ENCODE data around the gene MAGEC3. TPM values are rescaled to one million over a fixed set of nuclear protein-coding genes. Genes with fewer than 3 reads are reported as not detected.
"Not testable (repeated sequence)": the region's sequence is repeated elsewhere in the genome, so short reads cannot be mapped to it uniquely, and the experiment has no call there.

The MAGEC3 gene
- total and polyA plus RNA-seq, 4 experiments from 2014 or later = not detected

DNA sequence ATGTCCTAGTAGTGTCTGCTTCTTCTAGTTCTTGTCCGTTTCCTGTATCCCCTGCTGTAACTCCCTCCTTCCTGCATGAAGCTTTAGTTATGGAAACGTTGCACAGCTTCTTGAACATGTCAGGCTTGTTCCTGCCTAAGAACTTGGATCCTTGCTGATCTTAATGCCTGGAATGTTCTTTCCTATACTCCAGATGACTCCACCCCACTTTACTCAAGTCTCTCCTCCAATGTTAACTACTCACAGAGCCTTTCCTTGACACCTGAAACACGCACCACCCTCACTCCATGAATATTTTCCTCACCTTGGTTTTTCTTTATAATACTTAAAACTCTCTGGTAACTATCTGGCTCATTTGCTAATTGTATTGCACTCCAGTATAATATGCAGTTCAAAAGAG lies 19.4 kb downstream of the MAGEC3 start:
- no peaks in the 10 kb centered on the region for H3K36me3 Mint-ChIP-seq
- no peaks in the 10 kb centered on the region for H3K27me3 Mint-ChIP-seq
- Histone ChIP-seq H3K9me3 (ENCODE audit: control insufficient read depth in 1 of 2, low read length in 2 of 2) (no peaks in the 10 kb centered on the region), H3K4me3 (ENCODE audit: low read length in 2 of 2) (no peak overlapping the region), H3K36me3 (ENCODE audit: insufficient read depth, low read length) (no peaks in the 10 kb centered on the region), H3K4me1 (ENCODE audit: insufficient read depth, low read length) (no peaks in the 10 kb centered on the region), H3K27ac (ENCODE audit: low read depth, low read length) (no peak overlapping the region), H3K27me3 (ENCODE audit: insufficient read depth, low read length) (no peaks in the 10 kb centered on the region)
- POLR2A ChIA-PET (ENCODE audit: partially characterized antibody) = no interaction called here
- peaks cover 0 to 4% (median 0%) of the 10 kb centered on the region in 8 donors for H3K9me3 Mint-ChIP-seq
- intact Hi-C loops (cut with micrococcal nuclease) = no loop called here
- DNase-seq = no peak
- CTCF ChIA-PET (ENCODE audit: partially characterized antibody) = no interaction called here
- no peaks in the 10 kb centered on the region for H3K4me1 Mint-ChIP-seq
- H3K27ac Mint-ChIP-seq = no peak overlapping the region
- no peak overlapping the region for H3K4me3 Mint-ChIP-seq

DNA sequence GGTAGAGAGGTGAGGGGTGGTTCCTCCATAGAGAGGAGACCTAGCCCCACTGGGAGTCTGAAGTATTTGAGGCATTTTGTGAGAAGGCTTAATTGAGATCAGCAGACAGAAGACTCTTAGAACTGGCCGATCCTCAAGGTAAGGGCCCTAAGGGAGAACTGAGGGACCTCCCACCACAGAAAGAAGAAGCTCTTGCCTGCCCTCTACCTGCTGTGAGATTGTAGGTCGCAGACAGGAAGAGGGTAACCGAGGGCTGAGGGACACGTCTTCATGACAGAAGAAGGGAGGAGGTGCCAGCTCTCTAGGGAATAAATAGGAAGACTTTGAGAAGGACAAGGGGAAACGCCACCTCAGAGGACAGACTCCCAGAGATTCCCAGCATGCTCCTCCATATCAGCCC lies 41.5 kb downstream of the MAGEC3 start:
- ChIA-PET CTCF (ENCODE audit: partially characterized antibody) (no interaction called here), POLR2A (ENCODE audit: partially characterized antibody) (no interaction called here)
- Mint-ChIP-seq H3K36me3 (no peaks in the 10 kb centered on the region), H3K27ac (no peak overlapping the region), H3K27me3 (no peaks in the 10 kb centered on the region), H3K4me1 (no peaks in the 10 kb centered on the region), H3K4me3 (no peak overlapping the region), H3K9me3 (peaks cover 0 to 2% (median 0%) of the 10 kb centered on the region in 8 donors)
- no peaks in the 10 kb centered on the region for H3K36me3 ChIP-seq (ENCODE audit: insufficient read depth, low read length)
- intact Hi-C loops (cut with micrococcal nuclease) = no loop called here
- no peaks in the 10 kb centered on the region for H3K9me3 ChIP-seq (ENCODE audit: control insufficient read depth in 1 of 2, low read length in 2 of 2)
- H3K4me1 ChIP-seq (ENCODE audit: insufficient read depth, low read length) = no peaks in the 10 kb centered on the region
- H3K27me3 ChIP-seq (ENCODE audit: insufficient read depth, low read length) = no peaks in the 10 kb centered on the region
- H3K4me3 ChIP-seq (ENCODE audit: low read length in 2 of 2) = no peak overlapping the region
- no peak overlapping the region for H3K27ac ChIP-seq (ENCODE audit: low read depth, low read length)
- no peak for DNase-seq

DNA sequence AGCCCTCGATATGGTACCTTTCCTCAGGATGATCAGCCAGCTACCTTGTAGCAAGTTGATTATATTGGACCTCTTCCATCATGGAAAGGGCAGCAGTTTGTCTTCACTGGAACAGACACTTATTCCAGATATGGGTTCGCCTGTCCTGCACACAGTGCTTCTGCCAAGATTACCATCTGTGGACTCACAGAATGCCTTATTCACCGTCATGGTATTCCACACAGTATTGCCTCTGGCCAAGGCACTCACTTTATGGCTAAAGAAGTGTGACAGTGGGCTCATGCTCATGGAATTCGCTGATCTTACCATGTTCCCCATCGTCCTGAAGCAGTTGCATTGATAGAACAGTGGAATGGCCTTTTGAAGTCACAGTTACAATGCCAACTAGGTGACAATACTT lies 50.7 kb downstream of the MAGEC3 start:
- POLR2A ChIA-PET (ENCODE audit: partially characterized antibody); intact Hi-C loops (cut with micrococcal nuclease); H3K27ac ChIP-seq (ENCODE audit: low read depth, low read length); H3K4me1 ChIP-seq (ENCODE audit: insufficient read depth, low read length); H3K4me3 Mint-ChIP-seq; H3K27me3 Mint-ChIP-seq; H3K4me1 Mint-ChIP-seq; H3K36me3 Mint-ChIP-seq; H3K4me3 ChIP-seq (ENCODE audit: low read length in 2 of 2); H3K27ac Mint-ChIP-seq; CTCF ChIA-PET (ENCODE audit: partially characterized antibody); H3K36me3 ChIP-seq (ENCODE audit: insufficient read depth, low read length); DNase-seq; H3K9me3 Mint-ChIP-seq; H3K9me3 ChIP-seq (ENCODE audit: control insufficient read depth in 1 of 2, low read length in 2 of 2); H3K27me3 ChIP-seq (ENCODE audit: insufficient read depth, low read length): not testable (repeated sequence)

DNA sequence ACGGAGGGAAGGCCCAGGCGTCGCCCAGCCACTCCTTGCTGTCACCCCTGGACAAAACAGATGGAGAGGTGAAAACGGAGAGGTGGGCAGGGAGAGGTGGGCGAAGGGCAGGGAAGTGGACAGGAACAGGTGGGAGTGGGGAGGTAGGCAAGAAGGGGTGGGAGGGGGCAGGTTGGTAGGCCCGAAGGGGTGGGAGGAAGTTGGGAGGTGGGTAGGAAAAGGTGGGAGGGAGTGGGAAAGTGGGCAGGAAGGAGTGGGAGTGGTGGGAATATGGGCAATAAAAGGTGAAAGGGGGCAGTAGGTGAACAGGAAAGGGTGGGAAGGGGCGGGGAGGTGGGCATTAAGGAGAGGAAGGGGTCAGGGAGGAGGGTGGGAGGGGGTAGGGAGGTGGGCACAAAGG lies 56.6 kb downstream of the MAGEC3 start:
- no peak overlapping the region for H3K27ac ChIP-seq (ENCODE audit: low read depth, low read length)
- H3K27me3 ChIP-seq (ENCODE audit: insufficient read depth, low read length) = no peaks in the 10 kb centered on the region
- no peaks in the 10 kb centered on the region for H3K36me3 Mint-ChIP-seq
- H3K27ac Mint-ChIP-seq = no peak overlapping the region
- H3K9me3 Mint-ChIP-seq = peaks cover 0 to 7% (median 0%) of the 10 kb centered on the region in 8 donors
- CTCF ChIA-PET (ENCODE audit: partially characterized antibody) = no interaction called here
- H3K36me3 ChIP-seq (ENCODE audit: insufficient read depth, low read length) = no peaks in the 10 kb centered on the region
- no peaks in the 10 kb centered on the region for H3K4me1 ChIP-seq (ENCODE audit: insufficient read depth, low read length)
- POLR2A ChIA-PET (ENCODE audit: partially characterized antibody) = no interaction called here
- intact Hi-C loops (cut with micrococcal nuclease) = no loop called here
- no peak for DNase-seq
- H3K4me3 Mint-ChIP-seq = no peak overlapping the region
- H3K9me3 ChIP-seq (ENCODE audit: control insufficient read depth in 1 of 2, low read length in 2 of 2) = no peaks in the 10 kb centered on the region
- no peak overlapping the region for H3K4me3 ChIP-seq (ENCODE audit: low read length in 2 of 2)
- H3K27me3 Mint-ChIP-seq = no peaks in the 10 kb centered on the region
- no peaks in the 10 kb centered on the region for H3K4me1 Mint-ChIP-seq

DNA sequence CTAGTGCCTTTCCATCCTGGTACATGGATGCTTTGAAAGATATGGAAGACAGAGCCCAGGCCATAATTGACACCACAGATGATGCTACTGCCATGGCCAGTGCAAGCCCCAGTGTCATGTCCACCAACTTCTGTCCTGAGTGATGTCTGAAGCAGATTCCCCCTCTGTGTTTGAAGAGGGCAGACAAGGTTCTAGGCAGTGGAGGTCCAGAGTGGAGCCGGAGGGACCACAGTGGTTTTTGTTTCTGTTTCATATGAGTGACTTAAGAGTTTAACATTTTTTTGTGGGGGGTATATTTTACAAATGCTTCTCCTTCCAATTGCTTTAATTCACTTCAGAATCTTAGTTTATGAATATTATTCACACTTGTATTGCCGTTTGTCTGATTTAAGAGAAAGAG lies 59.6 kb downstream of the MAGEC3 start:
- Mint-ChIP-seq H3K4me1 (no peaks in the 10 kb centered on the region), H3K4me3 (no peak overlapping the region), H3K27me3 (no peaks in the 10 kb centered on the region), H3K36me3 (no peaks in the 10 kb centered on the region), H3K9me3 (peaks cover 0 to 9% (median 0%) of the 10 kb centered on the region in 8 donors), H3K27ac (no peak overlapping the region)
- no peak overlapping the region for H3K27ac ChIP-seq (ENCODE audit: low read depth, low read length)
- intact Hi-C loops (cut with micrococcal nuclease) = no loop called here
- H3K4me1 ChIP-seq (ENCODE audit: insufficient read depth, low read length) = no peaks in the 10 kb centered on the region
- H3K4me3 ChIP-seq (ENCODE audit: low read length in 2 of 2) = no peak overlapping the region
- H3K27me3 ChIP-seq (ENCODE audit: insufficient read depth, low read length) = no peaks in the 10 kb centered on the region
- no peaks in the 10 kb centered on the region for H3K9me3 ChIP-seq (ENCODE audit: control insufficient read depth in 1 of 2, low read length in 2 of 2)
- no peaks in the 10 kb centered on the region for H3K36me3 ChIP-seq (ENCODE audit: insufficient read depth, low read length)
- no peak for DNase-seq
- ChIA-PET CTCF (ENCODE audit: partially characterized antibody) (no interaction called here), POLR2A (ENCODE audit: partially characterized antibody) (no interaction called here)

DNA sequence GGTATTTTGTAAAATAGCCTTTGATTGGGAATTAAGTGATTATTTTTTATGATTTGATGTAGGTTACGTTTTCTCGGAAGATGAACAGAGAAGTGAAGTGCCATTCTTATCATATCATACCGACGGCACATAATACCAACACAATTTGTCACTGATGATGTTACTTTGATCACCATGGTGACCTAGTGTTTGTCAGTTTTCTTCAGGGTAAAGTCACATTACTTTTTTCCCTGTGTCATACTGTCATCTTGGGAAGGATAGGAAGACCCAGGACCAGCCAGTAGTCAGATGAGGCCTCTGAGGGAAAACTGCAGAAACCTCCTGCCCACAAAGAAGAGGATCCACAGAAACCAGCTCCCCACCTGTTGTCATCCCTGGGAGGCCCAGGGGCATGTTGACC lies 64.2 kb downstream of the MAGEC3 start:
- CTCF ChIA-PET (ENCODE audit: partially characterized antibody) = no interaction called here
- Histone ChIP-seq H3K4me1 (ENCODE audit: insufficient read depth, low read length) (no peaks in the 10 kb centered on the region), H3K27ac (ENCODE audit: low read depth, low read length) (no peak overlapping the region), H3K36me3 (ENCODE audit: insufficient read depth, low read length) (no peaks in the 10 kb centered on the region), H3K27me3 (ENCODE audit: insufficient read depth, low read length) (no peaks in the 10 kb centered on the region), H3K4me3 (ENCODE audit: low read length in 2 of 2) (no peak overlapping the region), H3K9me3 (ENCODE audit: control insufficient read depth in 1 of 2, low read length in 2 of 2) (no peaks in the 10 kb centered on the region)
- Mint-ChIP-seq H3K9me3 (peaks cover 0 to 9% (median 0%) of the 10 kb centered on the region in 8 donors), H3K36me3 (no peaks in the 10 kb centered on the region), H3K4me3 (no peak overlapping the region), H3K4me1 (no peaks in the 10 kb centered on the region), H3K27me3 (no peaks in the 10 kb centered on the region), H3K27ac (no peak overlapping the region)
- DNase-seq = no peak
- intact Hi-C loops (cut with micrococcal nuclease) = no loop called here
- POLR2A ChIA-PET (ENCODE audit: partially characterized antibody) = no interaction called here

DNA sequence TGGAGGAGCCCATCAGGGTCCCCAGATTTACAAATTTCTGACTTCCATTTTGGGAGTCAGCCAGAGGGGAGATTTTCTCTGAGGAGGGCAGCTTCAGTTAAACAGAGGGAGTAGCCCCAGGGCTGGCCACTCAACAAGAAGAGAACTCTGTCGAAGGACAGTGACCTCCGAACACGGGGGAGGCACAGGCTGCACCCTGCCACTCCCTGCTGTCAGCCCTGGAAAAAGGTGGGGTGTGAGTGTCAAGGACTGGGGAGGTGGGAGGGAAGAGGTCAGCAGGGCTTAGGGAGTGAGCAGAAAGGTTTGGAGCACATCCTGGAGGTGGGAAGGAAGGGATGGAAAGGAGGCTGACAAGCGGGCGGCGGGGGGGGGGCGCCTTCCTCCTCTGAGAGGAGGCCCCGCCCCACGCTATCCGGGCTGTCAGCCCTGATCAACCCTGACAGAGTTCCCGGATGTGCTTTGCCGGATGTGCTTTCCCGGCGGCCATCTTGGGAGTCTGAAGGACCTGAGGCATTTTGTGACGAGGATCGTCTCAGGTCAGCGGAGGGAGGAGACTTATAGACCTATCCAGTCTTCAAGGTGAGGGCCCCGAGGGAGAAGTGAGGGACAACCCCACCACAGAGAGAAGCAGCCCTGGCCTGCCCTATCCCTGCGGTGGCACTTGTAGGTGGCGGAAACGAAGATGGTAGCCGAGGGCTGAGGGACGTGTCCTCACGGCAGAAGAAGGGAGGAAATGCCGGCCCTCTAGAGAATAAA lies 65.5 kb downstream of the MAGEC3 start, which contains the start of gene MAGEC1:
Gene MAGEC1, plus strand, starts transcription at position 495 of the 756 bp plus-strand sequence. CDS start 1,179 bp downstream, outside the sequence.
- Histone ChIP-seq H3K27me3 (ENCODE audit: insufficient read depth, low read length) (no peaks in the 10 kb centered on the region), H3K4me3 (ENCODE audit: low read length in 2 of 2) (no peak within 1 kb of the TSS), H3K4me1 (ENCODE audit: insufficient read depth, low read length) (no peaks in the 10 kb centered on the region), H3K9me3 (ENCODE audit: control insufficient read depth in 1 of 2, low read length in 2 of 2) (no peaks in the 10 kb centered on the region), H3K27ac (ENCODE audit: low read depth, low read length) (no peak within 1 kb of the TSS), H3K36me3 (ENCODE audit: insufficient read depth, low read length) (no peaks in the 10 kb centered on the region)
- ChIA-PET CTCF (ENCODE audit: partially characterized antibody) (no interaction called here), POLR2A (ENCODE audit: partially characterized antibody) (no interaction called here)
- H3K27me3 Mint-ChIP-seq = no peaks in the 10 kb centered on the region
- peaks cover 0 to 10% (median 0%) of the 10 kb centered on the region in 8 donors for H3K9me3 Mint-ChIP-seq
- no peak within 1 kb of the TSS for H3K4me3 Mint-ChIP-seq
- intact Hi-C loops (cut with micrococcal nuclease) = no loop called here
- H3K4me1 Mint-ChIP-seq = no peaks in the 10 kb centered on the region
- no peaks in the 10 kb centered on the region for H3K36me3 Mint-ChIP-seq
- H3K27ac Mint-ChIP-seq = no peak within 1 kb of the TSS
- no peak for DNase-seq

DNA sequence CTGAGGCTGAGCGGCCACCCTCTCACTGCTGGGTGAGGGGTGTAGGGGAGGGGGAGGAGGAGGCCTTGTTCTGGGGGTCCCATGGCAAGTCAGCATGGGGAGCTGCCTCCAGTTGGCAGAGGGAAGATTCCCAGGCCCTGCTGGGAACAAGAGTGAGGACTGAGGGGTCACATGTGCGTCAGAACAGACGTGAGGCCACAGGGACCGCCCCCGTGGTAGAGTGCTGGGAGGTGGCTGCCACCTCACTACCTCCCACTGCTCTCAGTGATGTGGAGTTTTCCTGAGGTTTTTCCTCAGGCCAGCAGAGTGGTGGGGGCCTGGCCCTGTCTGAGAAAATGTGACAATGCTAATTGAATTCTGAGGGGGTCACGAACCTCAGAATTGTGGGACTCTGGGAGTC lies 66.1 kb downstream of the MAGEC3 start:
- no peaks in the 10 kb centered on the region for H3K36me3 Mint-ChIP-seq
- no peaks in the 10 kb centered on the region for H3K27me3 Mint-ChIP-seq
- POLR2A ChIA-PET (ENCODE audit: partially characterized antibody) = no interaction called here
- H3K4me1 Mint-ChIP-seq = no peaks in the 10 kb centered on the region
- H3K36me3 ChIP-seq (ENCODE audit: insufficient read depth, low read length) = no peaks in the 10 kb centered on the region
- H3K27ac Mint-ChIP-seq = no peak overlapping the region
- no peaks in the 10 kb centered on the region for H3K27me3 ChIP-seq (ENCODE audit: insufficient read depth, low read length)
- H3K9me3 Mint-ChIP-seq = peaks cover 0 to 10% (median 0%) of the 10 kb centered on the region in 8 donors
- H3K4me3 ChIP-seq (ENCODE audit: low read length in 2 of 2) = no peak overlapping the region
- H3K4me3 Mint-ChIP-seq = no peak overlapping the region
- no peaks in the 10 kb centered on the region for H3K9me3 ChIP-seq (ENCODE audit: control insufficient read depth in 1 of 2, low read length in 2 of 2)
- no peak for DNase-seq
- intact Hi-C loops (cut with micrococcal nuclease) = no loop called here
- CTCF ChIA-PET (ENCODE audit: partially characterized antibody) = no interaction called here
- H3K4me1 ChIP-seq (ENCODE audit: insufficient read depth, low read length) = no peaks in the 10 kb centered on the region
- no peak overlapping the region for H3K27ac ChIP-seq (ENCODE audit: low read depth, low read length)

Measured in CD4-positive, alpha-beta memory T cell (primary cell).